MM.1S (cell line): ENCODE results near the gene ARHGAP45.

Experiments used
- EZH2phosphoT487 ChIP-seq: fragments of 300-600 bp; sonication (generic); IDR thresholded peaks from 2 replicates; pipeline ENCODE4 v1.6.1; 2018; ENCODE audit warnings: antibody characterized with exemption, low read length
- TF ChIP-seq, protein P1 (sequence below): fragments of 300-600 bp; sonication (generic); IDR thresholded peaks from 2 replicates; pipeline ENCODE4 v1.5.1; 2016; ENCODE audit warnings: antibody characterized with exemption, low read length, mixed read lengths

DNA sequence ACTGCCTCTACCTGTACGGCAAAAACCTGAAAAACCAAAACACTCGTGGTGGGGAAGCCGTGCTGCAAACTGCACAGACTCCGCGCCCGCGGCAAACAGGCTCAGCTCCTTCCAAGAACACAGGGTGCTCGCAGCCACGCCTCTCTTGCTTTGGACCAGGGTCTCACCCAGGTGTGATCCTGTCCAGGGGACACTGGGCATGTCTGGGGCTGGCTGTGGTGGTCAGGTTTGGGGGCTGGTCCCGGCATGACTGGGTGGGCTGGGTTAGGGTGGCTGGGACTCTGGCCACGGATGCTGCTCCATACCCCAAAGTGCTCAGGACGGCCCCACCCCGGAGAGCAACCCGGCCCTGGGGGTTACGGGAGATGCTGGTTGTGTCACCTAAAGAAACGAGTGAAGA is 50.7 kb downstream of the ARHGAP45 start:
- TF ChIP-seq, protein P1, sequence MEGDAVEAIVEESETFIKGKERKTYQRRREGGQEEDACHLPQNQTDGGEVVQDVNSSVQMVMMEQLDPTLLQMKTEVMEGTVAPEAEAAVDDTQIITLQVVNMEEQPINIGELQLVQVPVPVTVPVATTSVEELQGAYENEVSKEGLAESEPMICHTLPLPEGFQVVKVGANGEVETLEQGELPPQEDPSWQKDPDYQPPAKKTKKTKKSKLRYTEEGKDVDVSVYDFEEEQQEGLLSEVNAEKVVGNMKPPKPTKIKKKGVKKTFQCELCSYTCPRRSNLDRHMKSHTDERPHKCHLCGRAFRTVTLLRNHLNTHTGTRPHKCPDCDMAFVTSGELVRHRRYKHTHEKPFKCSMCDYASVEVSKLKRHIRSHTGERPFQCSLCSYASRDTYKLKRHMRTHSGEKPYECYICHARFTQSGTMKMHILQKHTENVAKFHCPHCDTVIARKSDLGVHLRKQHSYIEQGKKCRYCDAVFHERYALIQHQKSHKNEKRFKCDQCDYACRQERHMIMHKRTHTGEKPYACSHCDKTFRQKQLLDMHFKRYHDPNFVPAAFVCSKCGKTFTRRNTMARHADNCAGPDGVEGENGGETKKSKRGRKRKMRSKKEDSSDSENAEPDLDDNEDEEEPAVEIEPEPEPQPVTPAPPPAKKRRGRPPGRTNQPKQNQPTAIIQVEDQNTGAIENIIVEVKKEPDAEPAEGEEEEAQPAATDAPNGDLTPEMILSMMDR, result no peak
- TF ChIP-seq EZH2phosphoT487, result no peak
